IPS-20b (cell line): ENCODE data around the gene RCAN2.

Source experiments
- H3K27ac ChIP-seq: one replicate; pipeline ENCODE4 v1.5.1; 2013; ENCODE audit warnings: low read length
- H3K27me3 ChIP-seq: 2 replicates; pipeline ENCODE4 v1.6.1; 2013; ENCODE audit warnings: mild to moderate bottlenecking, low read length, inconsistent platforms; ENCODE audit not compliant: insufficient read depth
- H3K36me3 ChIP-seq: 2 replicates; pipeline ENCODE4 v1.6.1; 2013; ENCODE audit warnings: low read depth, mild to moderate bottlenecking, inconsistent platforms, low read length, moderate library complexity; ENCODE audit not compliant: insufficient read depth
- H3K4me1 ChIP-seq: 2 replicates; pipeline ENCODE4 v1.6.1; 2013; ENCODE audit warnings: mild to moderate bottlenecking, control low read depth, inconsistent platforms, low read length, moderate library complexity; ENCODE audit not compliant: insufficient read depth
- H3K4me3 ChIP-seq: 2 replicates; pipeline ENCODE4 v1.5.1; 2013; ENCODE audit warnings: mild to moderate bottlenecking, low read length, inconsistent platforms
- H3K9ac ChIP-seq: 2 replicates; pipeline ENCODE4 v1.6.1; 2013; ENCODE audit warnings: low read depth, mild to moderate bottlenecking, inconsistent platforms, low read length, moderate library complexity
- H3K9me3 ChIP-seq: 2 replicates; pipeline ENCODE4 v1.6.1; 2013; ENCODE audit warnings: mild to moderate bottlenecking, low read depth, low read length, inconsistent platforms; ENCODE audit not compliant: insufficient read depth

RCAN2 gene

GRCh38 chr6:46509981-46510510 is 18.8 kb upstream of the RCAN2 start:
- no peak overlapping the region for H3K27ac ChIP-seq
- H3K27me3 ChIP-seq = no peaks in the 10 kb centered on the region
- H3K9ac ChIP-seq = no peak overlapping the region

GRCh38 chr6:46509063-46509462 is 17.8 kb upstream of the RCAN2 start:
- no peak overlapping the region for H3K27ac ChIP-seq
- H3K36me3 ChIP-seq = no peaks in the 10 kb centered on the region
- H3K4me3 ChIP-seq = no peak overlapping the region
- H3K9ac ChIP-seq = no peak overlapping the region
- no peaks in the 10 kb centered on the region for H3K9me3 ChIP-seq
- H3K27me3 ChIP-seq = no peaks in the 10 kb centered on the region
- H3K4me1 ChIP-seq = no peaks in the 10 kb centered on the region

More at GRCh38 chr6:46509981-46510510, 18.8 kb upstream of the RCAN2 start:
- Histone ChIP-seq H3K36me3 (no peaks in the 10 kb centered on the region), H3K9me3 (no peaks in the 10 kb centered on the region), H3K4me1 (no peaks in the 10 kb centered on the region), H3K4me3 (no peak overlapping the region)

- no peaks in the 10 kb centered on the region for H3K36me3 ChIP-seq
Observed at GRCh38 chr6:46507426-46507825, 16.2 kb upstream of the RCAN2 start.

GRCh38 chr6:46505693-46506512 is 14.7 kb upstream of the RCAN2 start:
- Histone ChIP-seq H3K4me3 (no peak overlapping the region), H3K27me3 (no peaks in the 10 kb centered on the region), H3K36me3 (no peaks in the 10 kb centered on the region), H3K27ac (no peak overlapping the region), H3K9me3 (no peaks in the 10 kb centered on the region), H3K9ac (no peak overlapping the region), H3K4me1 (no peaks in the 10 kb centered on the region)

More at GRCh38 chr6:46507426-46507825, 16.2 kb upstream of the RCAN2 start:
- H3K9ac ChIP-seq = no peak overlapping the region
- no peak overlapping the region for H3K4me3 ChIP-seq
- H3K4me1 ChIP-seq = no peaks in the 10 kb centered on the region
- H3K27ac ChIP-seq = no peak overlapping the region
- no peaks in the 10 kb centered on the region for H3K9me3 ChIP-seq
- no peaks in the 10 kb centered on the region for H3K27me3 ChIP-seq

- Histone ChIP-seq H3K4me1 (no peaks in the 10 kb centered on the region), H3K9ac (no peak overlapping the region), H3K4me3 (no peak overlapping the region), H3K27ac (no peak overlapping the region), H3K36me3 (no peaks in the 10 kb centered on the region), H3K27me3 (no peaks in the 10 kb centered on the region), H3K9me3 (no peaks in the 10 kb centered on the region)
Observed at GRCh38 chr6:46504242-46504641, 13.0 kb upstream of the RCAN2 start.

- H3K9ac ChIP-seq = no peak overlapping the region
- no peaks in the 10 kb centered on the region for H3K36me3 ChIP-seq
- no peaks in the 10 kb centered on the region for H3K27me3 ChIP-seq
- no peaks in the 10 kb centered on the region for H3K9me3 ChIP-seq
- H3K27ac ChIP-seq = no peak overlapping the region
- no peak overlapping the region for H3K4me3 ChIP-seq
- H3K4me1 ChIP-seq = no peaks in the 10 kb centered on the region
Observed at GRCh38 chr6:46502486-46503119, 11.4 kb upstream of the RCAN2 start.

GRCh38 chr6:46501136-46502089 is 10.2 kb upstream of the RCAN2 start:
- no peaks in the 10 kb centered on the region for H3K9me3 ChIP-seq
- H3K36me3 ChIP-seq = no peaks in the 10 kb centered on the region
- H3K27ac ChIP-seq = no peak overlapping the region
- no peaks in the 10 kb centered on the region for H3K4me1 ChIP-seq
- H3K4me3 ChIP-seq = no peak overlapping the region
- H3K27me3 ChIP-seq = no peaks in the 10 kb centered on the region
- H3K9ac ChIP-seq = no peak overlapping the region

GRCh38 chr6:46500382-46500781 is 9.1 kb upstream of the RCAN2 start:
- Histone ChIP-seq H3K36me3 (no peaks in the 10 kb centered on the region), H3K27ac (no peak overlapping the region), H3K9me3 (no peaks in the 10 kb centered on the region), H3K4me3 (no peak overlapping the region), H3K27me3 (no peaks in the 10 kb centered on the region), H3K4me1 (no peaks in the 10 kb centered on the region), H3K9ac (no peak overlapping the region)

GRCh38 chr6:46491628-46492547 is 639 bp upstream of the RCAN2 start:
- peak overlapping the region; percentile 63 for H3K9ac ChIP-seq
- H3K27me3 ChIP-seq = peaks cover 45% of the 10 kb centered on the region
- peak overlapping the region; percentile 86 for H3K4me3 ChIP-seq
- peaks cover 16% of the 10 kb centered on the region for H3K4me1 ChIP-seq
- H3K9me3 ChIP-seq = no peaks in the 10 kb centered on the region
- H3K27ac ChIP-seq = no peak overlapping the region
- no peaks in the 10 kb centered on the region for H3K36me3 ChIP-seq

- no peak overlapping the region for H3K9ac ChIP-seq
- peaks cover 16% of the 10 kb centered on the region for H3K4me1 ChIP-seq
- no peak overlapping the region for H3K27ac ChIP-seq
- peak overlapping the region; percentile 86 for H3K4me3 ChIP-seq
- H3K36me3 ChIP-seq = no peaks in the 10 kb centered on the region
- H3K9me3 ChIP-seq = no peaks in the 10 kb centered on the region
- H3K27me3 ChIP-seq = peaks cover 45% of the 10 kb centered on the region
Observed at GRCh38 chr6:46490425-46491200, 636 bp downstream of the RCAN2 start.
